ENCODE data around the gene C19orf73.

- TF ChIP-seq CTCF (IDR thresholded peaks at IDR 0.05; ENCODE audit: low read depth, low read length, missing input control) (peak; percentile 99), MAX (IDR thresholded peaks at IDR 0.05) (no peak), TAF1 (conservative IDR thresholded peaks at IDR 0.05) (no peak), HNF4A (conservative IDR thresholded peaks at IDR 0.05) (no peak), YY1 (IDR thresholded peaks at IDR 0.05) (no peak), GABPA (IDR thresholded peaks at IDR 0.05 in 1 of 2, conservative IDR thresholded peaks at IDR 0.05 in 1 of 2) (no peak), REST (IDR thresholded peaks at IDR 0.05) (no peak), EGR1 (IDR thresholded peaks at IDR 0.05; ENCODE audit: low read depth in 2 of 2) (no peak), RXRA (IDR thresholded peaks at IDR 0.05) (peak in 1 of 2 donors; percentile 11), ATF3 (IDR thresholded peaks at IDR 0.05) (no peak), RAD21 (IDR thresholded peaks at IDR 0.05) (peak; percentile 93 to 95), ZBTB33 (IDR thresholded peaks at IDR 0.05) (no peak), SP1 (IDR thresholded peaks at IDR 0.05) (no peak)
Measured at GRCh38 chr19:49097453-49098288, 21.3 kb downstream of the C19orf73 start.
